IMR-90 (cell line): ENCODE results near the gene TVP23A. TPM values are rescaled to one million over a fixed set of nuclear protein-coding genes. Genes with fewer than 3 reads are reported as not detected.

Source experiments
- ATAC-seq: fragments of 200-7000 bp; cut with Tn5 transposase; 2 replicates; pipeline ENCODE4 v1.9.1; 2020; ENCODE audit warnings: low read depth, mild to moderate bottlenecking, moderate library complexity
- BruUV-seq: library from RNA; stranded (reverse); fragments of 400-500 nt; replicated peaks from 2 replicates; lab custom pipeline; 2021; lab: Mats Ljungman, UMichigan
- CTCF ChIA-PET: fragments of 300-600 bp; formaldehyde crosslinking; extraction: SDS; loops from one replicate; lab custom pipeline; 2021; ENCODE audit warnings: antibody characterized with exemption; lab: Yijun Ruan, JAX
- POLR2A ChIA-PET: fragments of 300-600 bp; sonication (Branson Sonifier 250); formaldehyde crosslinking; loops from one replicate; lab custom pipeline; 2022; ENCODE audit warnings: antibody characterized with exemption; ENCODE audit not compliant: unreplicated experiment; lab: Charles Lee
- DNase-seq: peaks from one replicate; pipeline ENCODE4 v3.0.0; 2013
- H2AFZ ChIP-seq: replicated peaks from 2 replicates; pipeline ENCODE3; 2013; ENCODE audit warnings: low read length, mild to moderate bottlenecking; ENCODE audit not compliant: poor library complexity
- H2AK5ac ChIP-seq: 2 replicates; pipeline ENCODE4 v1.6.1; 2013; ENCODE audit warnings: low read depth, low read length, inconsistent platforms
- H2AK9ac ChIP-seq: replicated peaks from 2 replicates; pipeline ENCODE3; 2013; ENCODE audit warnings: mild to moderate bottlenecking, low read depth, low read length, moderate library complexity; ENCODE audit not compliant: poor library complexity
- H2BK120ac ChIP-seq: 2 replicates; pipeline ENCODE4 v1.6.1; 2013; ENCODE audit warnings: low read depth, low read length, inconsistent platforms
- H2BK15ac ChIP-seq: 3 replicates; pipeline ENCODE4 v1.6.1; 2013; ENCODE audit warnings: low read depth, low read length, inconsistent platforms
- H2BK20ac ChIP-seq: 2 replicates; pipeline ENCODE4 v1.6.1; 2013; ENCODE audit warnings: low read depth, mild to moderate bottlenecking, inconsistent platforms, low read length, moderate library complexity
- H2BK5ac ChIP-seq: 2 replicates; pipeline ENCODE4 v1.6.1; 2013; ENCODE audit warnings: mild to moderate bottlenecking, low read depth, low read length, inconsistent platforms; ENCODE audit not compliant: poor library complexity, severe bottlenecking
- H3K14ac ChIP-seq: replicated peaks from 2 replicates; pipeline ENCODE4 v1.6.1; 2013; ENCODE audit warnings: low read depth, low read length, inconsistent platforms
- H3K18ac ChIP-seq: 2 replicates; pipeline ENCODE4 v1.6.1; 2013; ENCODE audit warnings: low read depth, low read length, control low read depth
- H3K23ac ChIP-seq: 2 replicates; pipeline ENCODE4 v1.6.1; 2013; ENCODE audit warnings: low read depth, low read length, inconsistent platforms
- H3K27ac ChIP-seq: 2 replicates; pipeline ENCODE4 v1.5.1; 2013; ENCODE audit warnings: mild to moderate bottlenecking, control low read depth, low read length; ENCODE audit not compliant: insufficient read depth
- H3K27me3 ChIP-seq: 2 replicates; pipeline ENCODE4 v1.6.1; 2013; ENCODE audit warnings: low read length; ENCODE audit not compliant: control insufficient read depth, insufficient read depth
- H3K36me3 ChIP-seq: 2 replicates; pipeline ENCODE4 v1.6.1; 2013; ENCODE audit warnings: low read length, mixed read lengths; ENCODE audit not compliant: control insufficient read depth, insufficient read depth
- H3K4ac ChIP-seq: 2 replicates; pipeline ENCODE4 v1.6.1; 2013; ENCODE audit warnings: low read depth, low read length, inconsistent platforms
- H3K4me1 ChIP-seq: 2 replicates; pipeline ENCODE4 v1.6.1; 2013; ENCODE audit warnings: low read length, mixed read lengths; ENCODE audit not compliant: control insufficient read depth, insufficient read depth
- H3K4me2 ChIP-seq: 2 replicates; pipeline ENCODE4 v1.6.1; 2013; ENCODE audit warnings: low read depth, mild to moderate bottlenecking, control low read depth, low read length, moderate library complexity
- H3K4me3 ChIP-seq: 2 replicates; pipeline ENCODE4 v1.5.1; 2013; ENCODE audit warnings: low read depth, mild to moderate bottlenecking, control low read depth, low read length, moderate library complexity; ENCODE audit not compliant: insufficient read depth
- H3K56ac ChIP-seq: 2 replicates; pipeline ENCODE4 v1.6.1; 2013; ENCODE audit warnings: low read length, inconsistent platforms; ENCODE audit not compliant: insufficient read depth; ENCODE audit errors: extremely low read depth
- H3K79me1 ChIP-seq, 2 experiments: 2 replicates each; pipeline ENCODE4 v1.6.1; 2013; ENCODE audit warnings: low read length in 2 of 2, inconsistent platforms in 1 of 2, low read depth in 1 of 2
- H3K9ac ChIP-seq: 2 replicates; pipeline ENCODE4 v1.6.1; 2013; ENCODE audit warnings: low read depth, low read length, control low read depth
- H3K9me1 ChIP-seq: 2 replicates; pipeline ENCODE4 v1.6.1; 2013; ENCODE audit warnings: low read length, inconsistent platforms; ENCODE audit not compliant: insufficient read depth
- H3K9me3 ChIP-seq: 2 replicates; pipeline ENCODE4 v1.6.1; 2013; ENCODE audit warnings: low read length; ENCODE audit not compliant: control insufficient read depth, insufficient read depth
- H4K20me1 ChIP-seq: 2 replicates; pipeline ENCODE4 v1.6.1; 2013; ENCODE audit warnings: low read length, inconsistent platforms; ENCODE audit not compliant: insufficient read depth
- H4K5ac ChIP-seq: 2 replicates; pipeline ENCODE4 v1.6.1; 2013; ENCODE audit warnings: mild to moderate bottlenecking, low read depth, low read length, control low read depth
- H4K8ac ChIP-seq, 2 experiments: 2 replicates each; pipeline ENCODE4 v1.6.1; 2013; ENCODE audit warnings: low read depth in 2 of 2, low read length in 2 of 2, control low read depth in 1 of 2, inconsistent platforms in 1 of 2
- H4K91ac ChIP-seq: 2 replicates; pipeline ENCODE4 v1.6.1; 2013; ENCODE audit warnings: low read depth, low read length, inconsistent platforms; ENCODE audit not compliant: insufficient read depth
- BHLHE40 ChIP-seq: fragments of 150-350 bp; IDR thresholded peaks from 2 replicates; pipeline ENCODE4 v1.6.1; 2016; ENCODE audit warnings: mild to moderate bottlenecking, low read depth, low read length
- CEBPB ChIP-seq: IDR thresholded peaks from 2 replicates; pipeline ENCODE4 v1.6.1; 2012; ENCODE audit warnings: low read depth, low read length, improper control_type of control experiment
- CTCF ChIP-seq: conservative IDR thresholded peaks from 2 replicates; pipeline ENCODE4 v1.5.1; 2012; ENCODE audit warnings: mild to moderate bottlenecking, low read depth, low read length, improper control_type of control experiment
- MAFK ChIP-seq: IDR thresholded peaks from 2 replicates; pipeline ENCODE4 v1.6.1; 2012; ENCODE audit warnings: low read depth, low read length, improper control_type of control experiment
- MXI1 ChIP-seq: IDR thresholded peaks from 2 replicates; pipeline ENCODE4 v1.6.1; 2012; ENCODE audit warnings: low read depth, mild to moderate bottlenecking, low read length, moderate library complexity, borderline replicate concordance
- SMC3 ChIP-seq: fragments of 150-350 bp; IDR thresholded peaks from 2 replicates; pipeline ENCODE4 v1.6.1; 2016; ENCODE audit warnings: low read depth, mild to moderate bottlenecking, antibody characterized with exemption, low read length, moderate library complexity
- WGBS, 2 experiments: methylation state at CpG; one replicate each; pipeline versions ENCODE4 v1.1.5 to v1.1.7; 2013; ENCODE audit warnings: missing lambda C conversion rate in 2 of 2; ENCODE audit not compliant: insufficient read length in 1 of 2; ENCODE audit errors: extremely low coverage in 2 of 2; 5-methylcytosine and 5-hydroxymethylcytosine counted together
- dilution Hi-C: fragments of 300-500 bp; cut with HindIII; formaldehyde crosslinking; loops from one replicate; pipeline ENCODE4 v1.14.3; 2018; ENCODE audit warnings: low sequenced_read_pairs; ENCODE audit not compliant: unreplicated experiment
- in situ Hi-C: fragments of 300-500 bp; cut with MboI; formaldehyde crosslinking; loops from 3 replicates; pipeline ENCODE4 v1.14.3; 2019; ENCODE audit warnings: low sequenced_read_pairs, inconsistent platforms, mixed read lengths
- intact Hi-C: fragments of 100-400 bp; cut with micrococcal nuclease; formaldehyde crosslinking; loops from 2 replicates; pipeline ENCODE4 v1.10.0; 2022
- polyA plus RNA-seq, 3 experiments: library from polyadenylated mRNA; depleted of rRNA; stranded (reverse); fragments of >200 nt; gene quantifications; 2 replicates each; pipeline ENCODE4 v1.2.3, GENCODE V29; 2012; ENCODE audit warnings: low replicate concordance in 1 of 3
- total RNA-seq: library from RNA; depleted of rRNA; stranded (reverse); fragments of >200 nt; gene quantifications from 2 replicates; pipeline ENCODE4 v1.2.3, GENCODE V29; 2012

Gene TVP23A
- total and polyA plus RNA-seq, 2 of the 4 experiments (the other 2 are of a cell fraction) = not detected

DNA sequence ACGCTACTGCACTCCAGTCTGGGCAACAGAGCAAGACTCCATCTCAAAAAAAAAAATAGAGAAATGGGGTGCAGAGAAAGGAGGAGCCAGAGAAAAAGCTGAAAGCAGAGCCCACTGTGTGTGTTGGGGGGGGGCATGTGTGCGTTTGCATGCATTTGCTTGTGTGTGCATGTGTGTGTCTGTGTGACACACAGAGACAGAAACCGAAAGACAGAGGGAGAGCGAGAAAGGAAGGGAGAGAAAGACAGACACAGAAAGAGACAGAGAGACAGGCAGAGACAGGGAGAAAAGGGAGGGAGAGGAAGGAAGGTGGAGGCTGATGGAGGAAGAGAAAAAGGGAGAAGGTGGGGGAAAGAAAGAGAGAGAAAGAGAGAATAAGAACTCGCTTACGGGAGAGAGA lies 48.6 kb upstream of the TVP23A start:
- Histone ChIP-seq H3K9me3 (no peaks in the 10 kb centered on the region), H4K8ac (no peak overlapping the region), H3K23ac (no peak overlapping the region), H2BK15ac (no peak overlapping the region), H3K9ac (no peak overlapping the region), H3K4me2 (no peak overlapping the region), H3K79me1 (no peaks in the 10 kb centered on the region), H3K27ac (no peak overlapping the region), H2BK120ac (no peak overlapping the region), H3K36me3 (no peaks in the 10 kb centered on the region), H2BK5ac (no peak overlapping the region), H3K4ac (no peak overlapping the region), H2AK9ac (no peak overlapping the region), H3K4me1 (peaks cover 5% of the 10 kb centered on the region), H3K27me3 (peaks cover 4% of the 10 kb centered on the region), H3K18ac (no peak overlapping the region), H2BK20ac (no peak overlapping the region), H3K9me1 (0 out of 2 replicates have a peak, but pooled peaks cover 3% of the 10 kb centered on the region), H4K91ac (no peak overlapping the region), H4K20me1 (no peaks in the 10 kb centered on the region), H3K14ac (no peak overlapping the region), H4K5ac (no peak overlapping the region), H3K4me3 (no peak overlapping the region), H2AFZ (no peak overlapping the region), H2AK5ac (no peak overlapping the region), H3K56ac (no peak overlapping the region)
- WGBS, 2 experiments = 80% methylated on average over 3 of the region's 6 CpGs; no CpG with 5 or more reads in 1 of the 2 experiments
- TF ChIP-seq SMC3 = no peak
- TF ChIP-seq CTCF = no peak
- TF ChIP-seq CEBPB = no peak
- TF ChIP-seq MAFK = no peak
- no peak for TF ChIP-seq MXI1
- TF ChIP-seq BHLHE40 = no peak
- POLR2A ChIA-PET = no interaction called here
- ATAC-seq (no peak), DNase-seq (no peak)
- intact Hi-C loops (no loop called here), dilution Hi-C loops (no loop called here), in situ Hi-C loops (no loop called here)
- CTCF ChIA-PET = interaction anchor here (0.6 kb wide), 2 partner anchors 73 to 345 kb away, joined by 3 to 6 read pairs; no protein-coding TSS in a partner anchor
- BruUV-seq = no TSS peak
